Peyer's patch (tissue), 4 donors: ENCODE results near the gene STRC.
"Not testable (repeated sequence)": the region's sequence is repeated elsewhere in the genome, so short reads cannot be mapped to it uniquely, and the experiment has no call there.

Source experiments
- POLR2A ChIP-seq, 2 donors: fragments of 450-650 bp; IDR thresholded peaks; one replicate each; pipeline ENCODE4 v1.5.1; 2017; ENCODE audit warnings: antibody characterized with exemption in 2 of 2, mild to moderate bottlenecking in 2 of 2, moderate library complexity in 2 of 2
- TF ChIP-seq, protein P1 (sequence below), 6 experiments: fragments of 450-650 bp in 4 of 6; fragments of 200-600 bp in 2 of 6; sonication (generic) in 1 of 6; IDR thresholded peaks; one replicate each; pipeline ENCODE4 v1.5.1; 2017 to 2019; ENCODE audit warnings: antibody characterized with exemption in 6 of 6, mild to moderate bottlenecking in 3 of 6, moderate library complexity in 1 of 6

GRCh38 chr15:43617750-43618149 is 850 bp downstream of the STRC start:
- TF ChIP-seq, protein P1, sequence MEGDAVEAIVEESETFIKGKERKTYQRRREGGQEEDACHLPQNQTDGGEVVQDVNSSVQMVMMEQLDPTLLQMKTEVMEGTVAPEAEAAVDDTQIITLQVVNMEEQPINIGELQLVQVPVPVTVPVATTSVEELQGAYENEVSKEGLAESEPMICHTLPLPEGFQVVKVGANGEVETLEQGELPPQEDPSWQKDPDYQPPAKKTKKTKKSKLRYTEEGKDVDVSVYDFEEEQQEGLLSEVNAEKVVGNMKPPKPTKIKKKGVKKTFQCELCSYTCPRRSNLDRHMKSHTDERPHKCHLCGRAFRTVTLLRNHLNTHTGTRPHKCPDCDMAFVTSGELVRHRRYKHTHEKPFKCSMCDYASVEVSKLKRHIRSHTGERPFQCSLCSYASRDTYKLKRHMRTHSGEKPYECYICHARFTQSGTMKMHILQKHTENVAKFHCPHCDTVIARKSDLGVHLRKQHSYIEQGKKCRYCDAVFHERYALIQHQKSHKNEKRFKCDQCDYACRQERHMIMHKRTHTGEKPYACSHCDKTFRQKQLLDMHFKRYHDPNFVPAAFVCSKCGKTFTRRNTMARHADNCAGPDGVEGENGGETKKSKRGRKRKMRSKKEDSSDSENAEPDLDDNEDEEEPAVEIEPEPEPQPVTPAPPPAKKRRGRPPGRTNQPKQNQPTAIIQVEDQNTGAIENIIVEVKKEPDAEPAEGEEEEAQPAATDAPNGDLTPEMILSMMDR (IDR thresholded peaks at IDR 0.05), result not testable (repeated sequence)
- not testable (repeated sequence) for TF ChIP-seq POLR2A (IDR thresholded peaks at IDR 0.05)
